HCT116 (cell line): Measurements from ENCODE around the gene OR8D2. TPM values are rescaled to one million over a fixed set of nuclear protein-coding genes. Genes with fewer than 3 reads are reported as not detected.
"Not testable (repeated sequence)": the region's sequence is repeated elsewhere in the genome, so short reads cannot be mapped to it uniquely, and the experiment has no call there.

Experiments
- ATAC-seq: fragments of 200-7000 bp; cut with Tn5 transposase; 2 replicates; pipeline ENCODE4 v1.9.1; 2020; ENCODE audit warnings: mild to moderate bottlenecking, moderate library complexity
- BruUV-seq: library from RNA; stranded (reverse); fragments of 400-500 nt; replicated peaks from 2 replicates; lab custom pipeline; 2021; lab: Mats Ljungman, UMichigan
- CTCF ChIA-PET: fragments of 300-600 bp; sonication (Branson Sonifier 250); formaldehyde crosslinking; loops from one replicate; lab custom pipeline; 2021; ENCODE audit warnings: antibody characterized with exemption; lab: Charles Lee
- POLR2A ChIA-PET: fragments of 300-600, 350-600 bp; sonication (Branson Sonifier 250); formaldehyde crosslinking; loops from one replicate; lab custom pipeline; 2021; ENCODE audit warnings: antibody characterized with exemption; lab: Charles Lee
- RAD21 ChIA-PET, 2 experiments: fragments of 300-600 bp; sonication (Branson Sonifier 250); formaldehyde crosslinking; loops; one replicate each; lab custom pipeline; 2023; ENCODE audit warnings: low total read pairs in 2 of 2; ENCODE audit not compliant: uncharacterized antibody in 2 of 2, unreplicated experiment in 2 of 2, low non-redundant PET in 1 of 2; lab: Charles Lee
- DNase-seq: peaks from one replicate; pipeline ENCODE4 v3.0.0-alpha.2; 2010; ENCODE audit warnings: low read depth, low spot score
- H2AFZ ChIP-seq: fragments of 200-600 bp; shearing (Covaris generic), sonication (generic); 2 replicates; pipeline ENCODE4 v1.6.1; 2017; ENCODE audit warnings: low read depth, mixed run types, mixed read lengths, antibody characterized with exemption, low read length; ENCODE audit not compliant: poor library complexity, severe bottlenecking
- H3K27ac ChIP-seq: 2 replicates; pipeline ENCODE4 v1.5.1; 2012; ENCODE audit warnings: low read depth, low read length
- H3K27me3 ChIP-seq: fragments of 200-600 bp; sonication (generic); 2 replicates; pipeline ENCODE4 v1.6.1; 2016; ENCODE audit warnings: mixed run types, low read length, mixed read lengths; ENCODE audit not compliant: insufficient read depth
- H3K36me3 ChIP-seq, 2 experiments: fragments of 200-500 bp in 1 of 2; fragments of 200-600 bp in 1 of 2; sonication (Bioruptor generic) in 1 of 2; sonication (generic) in 1 of 2; 2 replicates each; pipeline versions ENCODE4 v1.5.1 to v1.6.1; 2014 to 2016; ENCODE audit warnings: low read length in 2 of 2, inconsistent platforms in 1 of 2, mixed read lengths in 1 of 2, mixed run types in 1 of 2; ENCODE audit not compliant: insufficient read depth in 2 of 2, control insufficient read depth in 1 of 2
- H3K4me1 ChIP-seq, 2 experiments: fragments of 200-600 bp in 1 of 2; sonication (generic) in 1 of 2; 2 replicates each; pipeline versions ENCODE4 v1.5.1 to v1.6.1; 2012 to 2017; ENCODE audit warnings: low read length in 2 of 2, inconsistent platforms in 1 of 2, mild to moderate bottlenecking in 1 of 2, mixed read lengths in 1 of 2, mixed run types in 1 of 2, moderate library complexity in 1 of 2; ENCODE audit not compliant: insufficient read depth in 2 of 2, control insufficient read depth in 1 of 2
- H3K4me2 ChIP-seq: fragments of 200-600 bp; sonication (generic); 2 replicates; pipeline ENCODE4 v1.6.1; 2017; ENCODE audit warnings: mixed run types, low read length, mixed read lengths
- H3K4me3 ChIP-seq, 2 experiments: fragments of 200-600 bp in 1 of 2; sonication (generic) in 1 of 2; replicated peaks in 1 of 2; 2 replicates each; pipeline ENCODE4 v1.5.1; 2011 to 2016; ENCODE audit warnings: low read length in 2 of 2, control low read depth in 1 of 2, low read depth in 1 of 2, mild to moderate bottlenecking in 1 of 2, mixed read lengths in 1 of 2, mixed run types in 1 of 2
- H3K79me2 ChIP-seq: fragments of 200-600 bp; sonication (generic); 2 replicates; pipeline ENCODE4 v1.6.1; 2017; ENCODE audit warnings: mild to moderate bottlenecking, mixed run types, low read length, moderate library complexity, mixed read lengths; ENCODE audit not compliant: insufficient read depth
- H3K9ac ChIP-seq: fragments of 200-600 bp; sonication (generic); 2 replicates; pipeline ENCODE4 v1.6.1; 2016; ENCODE audit warnings: low read length, mixed read lengths
- H3K9me2 ChIP-seq: fragments of 200-600 bp; sonication (generic), shearing (Covaris generic); 2 replicates; pipeline ENCODE4 v1.6.1; 2017; ENCODE audit warnings: mixed run types, mild to moderate bottlenecking, moderate library complexity; ENCODE audit not compliant: insufficient read depth
- H3K9me3 ChIP-seq, 2 experiments: fragments of 200-500 bp in 1 of 2; fragments of 200-600 bp in 1 of 2; sonication (Bioruptor generic) in 1 of 2; sonication (generic) in 1 of 2; 2 replicates each; pipeline ENCODE4 v1.6.1; 2014 to 2017; ENCODE audit warnings: low read length in 2 of 2, mixed read lengths in 2 of 2, inconsistent platforms in 1 of 2, low read depth in 1 of 2, mild to moderate bottlenecking in 1 of 2, mixed run types in 1 of 2, moderate library complexity in 1 of 2; ENCODE audit not compliant: control insufficient read depth in 1 of 2, insufficient read depth in 1 of 2
- H4K20me1 ChIP-seq: fragments of 200-600 bp; sonication (generic), shearing (Covaris generic); 2 replicates; pipeline ENCODE4 v1.6.1; 2017; ENCODE audit warnings: mixed run types, mild to moderate bottlenecking, moderate library complexity; ENCODE audit not compliant: insufficient read depth
- ATF3 ChIP-seq: IDR thresholded peaks from 2 replicates; pipeline ENCODE4 v1.6.1; 2012
- CTCF ChIP-seq, 3 experiments: fragments of 200-600 bp in 1 of 3; sonication (generic) in 1 of 3; IDR thresholded peaks in 2 of 3; conservative IDR thresholded peaks in 1 of 3; 2 replicates each; pipeline ENCODE4 v1.5.1; 2012 to 2017; ENCODE audit warnings: low read depth in 2 of 3, low read length in 2 of 3, antibody characterized with exemption in 1 of 3, borderline replicate concordance in 1 of 3, control low read depth in 1 of 3, mild to moderate bottlenecking in 1 of 3, mixed read lengths in 1 of 3, mixed run types in 1 of 3, moderate library complexity in 1 of 3; ENCODE audit not compliant: insufficient read depth in 1 of 3
- EZH2 ChIP-seq: fragments of 200-600 bp; sonication (generic); IDR thresholded peaks from 2 replicates; pipeline ENCODE4 v1.6.1; 2017; ENCODE audit warnings: antibody characterized with exemption, mixed run types
- POLR2A ChIP-seq: IDR thresholded peaks from 2 replicates; pipeline ENCODE4 v1.7.0; 2011; ENCODE audit warnings: borderline replicate concordance; ENCODE audit not compliant: insufficient read depth, insufficient read length; ENCODE audit errors: extremely low read depth
- POLR2AphosphoS5 ChIP-seq: IDR thresholded peaks from 2 replicates; pipeline ENCODE4 v1.6.1; 2011; ENCODE audit warnings: mild to moderate bottlenecking, low read depth, low read length, moderate library complexity
- TCF7L2 ChIP-seq: IDR thresholded peaks from 2 replicates; pipeline ENCODE4 v1.7.0; 2011; ENCODE audit warnings: borderline replicate concordance, inconsistent platforms; ENCODE audit not compliant: insufficient read depth, insufficient read length; ENCODE audit errors: extremely low read depth
- ZFX ChIP-seq: fragments of 450-650 bp; IDR thresholded peaks from 2 replicates; pipeline ENCODE4 v1.6.1; 2017
- intact Hi-C: fragments of 100-400 bp; cut with micrococcal nuclease; formaldehyde crosslinking; loops from 2 replicates; pipeline ENCODE4 v1.10.0; 2022
- total RNA-seq: library from RNA; stranded (reverse); gene quantifications from one replicate; pipeline ENCODE4 v1.2.1, GENCODE V29; 2021; ENCODE audit not compliant: unreplicated experiment

The OR8D2 gene
- total RNA-seq, 1 experiment from 2014 or later = not detected

GRCh38 chr11:124276081-124276480 lies 43.9 kb downstream of the OR8D2 start:
- Histone ChIP-seq H3K9ac (no peak overlapping the region), H3K79me2 (no peaks in the 10 kb centered on the region), H3K36me3 (no peaks in the 10 kb centered on the region), H3K27me3 (0 out of 2 replicates have a peak, but pooled peaks cover 9% of the 10 kb centered on the region), H3K27ac (no peak overlapping the region), H3K4me1 (no peaks in the 10 kb centered on the region), H2AFZ (no peak overlapping the region), H3K9me3 (no peaks in the 10 kb centered on the region)
- ATAC-seq (no peak), DNase-seq (no peak)
- BruUV-seq = no TSS peak
- POLR2A ChIA-PET = no interaction called here
- intact Hi-C loops = no loop called here
- TF ChIP-seq TCF7L2 (no peak), POLR2AphosphoS5 (no peak), POLR2A (no peak), CTCF (IDR thresholded peaks at IDR 0.05 in 2 of 3, conservative IDR thresholded peaks at IDR 0.05 in 1 of 3; ENCODE audit: borderline replicate concordance in 1 of 3, insufficient read depth in 1 of 3, low read depth in 2 of 3, low read length in 2 of 3) (no peak), EZH2 (no peak), ATF3 (no peak), ZFX (no peak)
- TF ChIP-seq, all 23 proteins: peak for 0
- H3K4me2 ChIP-seq = no peak overlapping the region
- no peaks in the 10 kb centered on the region for H3K9me2 ChIP-seq
- ChIA-PET RAD21 (no interaction called here), CTCF (no interaction called here)
- H3K4me3 ChIP-seq = no peak overlapping the region
- no peaks in the 10 kb centered on the region for H4K20me1 ChIP-seq

GRCh38 chr11:124274000-124274399 lies 46.0 kb downstream of the OR8D2 start:
- ChIA-PET POLR2A (no interaction called here), CTCF (no interaction called here), RAD21 (no interaction called here)
- Histone ChIP-seq H3K4me2 (no peak overlapping the region), H2AFZ (no peak overlapping the region), H3K9ac (no peak overlapping the region), H3K27me3 (0 out of 2 replicates have a peak, but pooled peaks cover 11% of the 10 kb centered on the region), H3K9me3 (no peaks in the 10 kb centered on the region), H3K79me2 (no peaks in the 10 kb centered on the region), H4K20me1 (no peaks in the 10 kb centered on the region), H3K4me3 (no peak overlapping the region), H3K36me3 (no peaks in the 10 kb centered on the region), H3K4me1 (no peaks in the 10 kb centered on the region), H3K9me2 (no peaks in the 10 kb centered on the region), H3K27ac (no peak overlapping the region)
- no peak for DNase-seq
- intact Hi-C loops = no loop called here
- no peak for TF ChIP-seq ZFX
- no peak for ATAC-seq
- BruUV-seq = no TSS peak

- H3K27ac ChIP-seq, H3K9ac ChIP-seq, H2AFZ ChIP-seq, CTCF ChIA-PET, H4K20me1 ChIP-seq, H3K4me1 ChIP-seq, H3K9me3 ChIP-seq, DNase-seq, POLR2A ChIA-PET, RAD21 ChIA-PET, BruUV-seq, H3K79me2 ChIP-seq, H3K4me3 ChIP-seq, intact Hi-C loops, H3K4me2 ChIP-seq, H3K9me2 ChIP-seq, ATAC-seq, H3K36me3 ChIP-seq: not testable (repeated sequence)
- H3K27me3 ChIP-seq = peaks cover 16% of the 10 kb centered on the region; the same call in 1 of the 2 replicates
Observed at GRCh38 chr11:124270886-124271285, 49.1 kb downstream of the OR8D2 start.
